GM21381 (cell line): Measurements from ENCODE around the gene KCNJ6.

Experiments
- ATAC-seq: cut with Tn5 transposase; IDR thresholded peaks from one replicate; pipeline ENCODE4 v1.9.1; 2021; ENCODE audit warnings: mild to moderate bottlenecking, moderate library complexity; ENCODE audit not compliant: unreplicated experiment

The KCNJ6 gene

GRCh38 chr21:37827913-37828312 is 88.3 kb downstream of the KCNJ6 start:
- no peak for ATAC-seq

DNA sequence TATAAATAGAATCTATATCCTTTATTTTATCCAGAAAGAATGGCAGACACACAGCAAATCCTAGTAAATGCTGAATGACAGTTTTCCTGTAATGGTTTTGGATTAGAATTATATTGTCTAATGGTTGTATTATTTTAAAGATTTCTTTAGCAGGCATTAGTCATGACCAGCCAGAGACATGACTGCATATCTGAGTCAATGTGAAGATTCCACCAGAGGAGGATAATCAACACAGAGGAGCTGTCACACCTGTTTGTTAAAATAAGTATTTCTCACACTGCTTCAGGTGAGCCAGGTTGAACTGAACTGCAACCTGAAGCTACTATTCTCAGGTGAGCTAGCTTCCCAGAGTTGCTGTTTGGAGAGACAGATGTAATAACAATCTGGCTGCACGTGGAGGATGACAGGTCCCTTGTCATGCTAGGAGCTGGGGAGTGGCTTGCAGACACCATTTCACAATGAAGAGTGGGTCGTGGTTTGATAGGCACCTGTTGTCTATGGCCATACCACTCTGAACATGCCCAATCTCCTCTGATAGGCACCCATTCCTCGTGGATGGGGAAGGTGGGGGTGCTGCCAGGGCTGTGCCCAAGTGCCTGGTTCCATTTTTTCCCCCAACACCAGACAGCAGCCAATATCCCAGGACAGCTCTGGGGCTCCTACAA is 94.3 kb downstream of the KCNJ6 start:
- no peak for ATAC-seq

- no peak for ATAC-seq
These were observed 95.2 kb downstream of the KCNJ6 start for GRCh38 chr21:37821092-37821491.

DNA sequence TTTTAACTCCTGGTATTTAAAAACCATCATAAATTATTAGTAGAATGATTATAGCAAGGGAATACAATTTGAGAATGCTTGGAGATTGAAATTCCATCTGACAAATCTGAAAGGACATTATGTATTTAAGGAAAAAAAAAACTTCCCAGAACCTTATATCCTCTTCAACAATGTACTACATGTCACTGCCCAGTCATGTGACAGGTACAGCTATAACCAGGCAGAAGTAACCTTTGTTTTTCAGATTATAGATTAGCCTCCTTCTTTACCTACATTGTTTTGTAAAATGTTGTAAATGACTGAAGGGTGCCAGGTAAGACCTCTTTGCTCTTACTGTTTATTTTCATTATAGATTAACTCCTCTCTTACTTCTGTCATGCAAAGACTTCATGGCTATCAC is 96.9 kb downstream of the KCNJ6 start:
- ATAC-seq, result no peak

DNA sequence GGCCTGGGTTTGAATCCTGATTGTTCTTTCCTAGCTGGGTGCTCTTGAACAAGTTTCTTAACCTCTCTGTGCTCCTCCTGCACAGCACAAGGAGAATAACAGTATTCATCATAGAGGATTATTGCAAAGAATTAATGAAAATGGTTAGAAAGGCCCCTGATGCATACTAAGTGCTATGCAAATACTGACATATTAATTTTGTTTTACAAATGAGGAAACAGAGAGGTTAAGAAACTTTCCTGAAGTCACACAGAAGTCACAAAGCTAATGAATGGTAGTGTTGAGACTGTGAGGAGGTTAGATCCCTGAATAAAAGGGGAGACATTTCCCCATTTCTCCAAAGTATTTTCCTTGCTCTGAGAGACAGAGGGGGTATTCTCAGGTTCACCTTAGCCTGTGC is 99.0 kb downstream of the KCNJ6 start:
- no peak for ATAC-seq

- no peak for ATAC-seq
These were observed 100.4 kb downstream of the KCNJ6 start for GRCh38 chr21:37815893-37816292.

- no peak for ATAC-seq
These were observed 104.5 kb downstream of the KCNJ6 start for GRCh38 chr21:37811711-37812110.

DNA sequence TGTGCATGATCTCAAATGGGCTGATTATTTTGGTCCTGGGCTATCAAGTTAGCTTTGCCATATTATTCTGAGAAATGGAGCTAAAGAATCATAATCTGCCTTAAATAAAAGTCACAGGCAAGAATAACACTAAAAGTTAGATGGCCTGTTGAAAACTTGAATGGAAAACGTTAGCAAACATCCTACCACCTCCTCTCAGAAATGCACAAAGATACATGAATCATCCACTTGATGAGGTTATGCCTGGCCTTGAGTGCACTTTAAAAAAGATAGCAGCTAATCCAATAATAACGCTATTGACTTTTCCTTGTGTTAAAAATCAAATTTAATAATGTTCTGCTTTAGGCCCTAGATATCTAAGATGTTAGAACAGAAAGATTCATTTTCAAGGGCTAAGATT is 108.0 kb downstream of the KCNJ6 start:
- no peak for ATAC-seq

DNA sequence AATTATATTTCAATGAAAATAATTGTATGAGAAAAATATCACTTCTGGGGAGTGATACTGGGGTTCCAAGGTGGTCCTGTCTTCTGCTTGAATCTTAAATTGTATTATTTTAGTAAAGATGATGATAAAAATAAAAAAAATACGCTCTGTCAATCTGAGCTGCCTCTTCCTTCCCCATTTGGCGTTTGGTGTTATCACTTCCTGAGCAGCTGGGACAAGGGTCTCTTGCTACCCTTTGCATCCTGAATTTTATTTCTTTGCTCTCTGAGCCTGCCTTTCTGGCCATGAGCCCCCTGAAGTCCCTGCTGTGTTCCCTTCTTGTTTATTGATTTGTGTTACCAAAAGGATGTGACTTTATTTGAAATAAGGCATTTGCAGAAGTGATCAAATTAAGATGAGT is 111.0 kb downstream of the KCNJ6 start:
- ATAC-seq, result no peak

GRCh38 chr21:37804001-37804400 is 112.3 kb downstream of the KCNJ6 start:
- no peak for ATAC-seq

DNA sequence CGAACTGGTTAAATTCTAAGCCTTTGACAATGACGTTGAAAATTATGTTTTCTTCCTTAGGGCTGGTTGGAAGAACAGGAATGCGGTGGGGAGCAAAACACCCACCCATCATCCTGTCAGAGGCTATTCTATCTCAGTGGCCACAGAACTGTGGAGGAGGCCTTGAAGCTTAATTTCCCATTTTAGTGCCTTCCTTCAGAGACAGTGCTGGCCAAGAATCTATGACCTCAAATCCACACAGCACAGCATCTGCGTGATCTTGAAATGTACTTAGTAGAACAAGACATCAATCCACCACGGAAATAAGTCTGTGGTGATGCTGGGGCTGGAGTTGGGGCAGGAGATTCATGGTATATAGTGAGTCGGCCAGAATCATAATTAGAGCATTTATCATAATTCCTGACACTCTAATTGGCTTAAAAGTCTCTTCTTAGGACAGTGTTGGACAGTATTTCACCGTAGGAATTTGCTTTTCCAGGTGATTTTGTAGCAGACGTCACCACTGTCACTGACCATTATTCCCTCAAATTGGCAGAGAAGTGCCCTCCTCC is 113.1 kb downstream of the KCNJ6 start:
- ATAC-seq, result no peak

DNA sequence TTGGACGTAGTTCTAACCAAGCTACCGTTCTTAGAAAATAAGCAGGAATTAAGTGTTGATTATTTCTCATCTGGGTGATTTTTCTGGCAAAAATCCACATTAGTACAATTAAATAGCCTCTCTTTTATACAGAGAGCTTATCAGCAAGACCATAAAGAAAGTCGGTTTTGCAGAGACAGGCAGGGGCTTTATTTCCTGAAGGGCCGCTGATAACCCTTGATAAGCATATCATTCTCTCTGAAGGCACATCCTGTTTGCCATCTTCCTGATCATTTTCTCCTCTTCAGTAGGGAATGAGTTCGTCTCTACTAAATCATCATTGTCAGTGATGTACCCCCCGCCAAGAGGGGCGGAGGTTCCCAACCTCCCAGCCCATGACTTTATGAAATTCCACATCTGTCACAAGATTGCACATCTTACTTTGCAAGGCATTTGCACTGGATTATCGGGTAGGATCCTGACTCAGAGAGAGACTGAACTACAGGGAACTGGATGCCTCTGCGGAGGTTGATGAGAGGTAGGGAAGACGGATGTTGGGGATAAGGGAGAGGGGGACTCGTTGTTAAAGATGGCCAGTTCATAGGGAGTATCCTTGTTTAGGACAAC is 115.7 kb downstream of the KCNJ6 start:
- ATAC-seq, result no peak

GRCh38 chr21:37800057-37800455 is 116.2 kb downstream of the KCNJ6 start:
- ATAC-seq, result no peak

DNA sequence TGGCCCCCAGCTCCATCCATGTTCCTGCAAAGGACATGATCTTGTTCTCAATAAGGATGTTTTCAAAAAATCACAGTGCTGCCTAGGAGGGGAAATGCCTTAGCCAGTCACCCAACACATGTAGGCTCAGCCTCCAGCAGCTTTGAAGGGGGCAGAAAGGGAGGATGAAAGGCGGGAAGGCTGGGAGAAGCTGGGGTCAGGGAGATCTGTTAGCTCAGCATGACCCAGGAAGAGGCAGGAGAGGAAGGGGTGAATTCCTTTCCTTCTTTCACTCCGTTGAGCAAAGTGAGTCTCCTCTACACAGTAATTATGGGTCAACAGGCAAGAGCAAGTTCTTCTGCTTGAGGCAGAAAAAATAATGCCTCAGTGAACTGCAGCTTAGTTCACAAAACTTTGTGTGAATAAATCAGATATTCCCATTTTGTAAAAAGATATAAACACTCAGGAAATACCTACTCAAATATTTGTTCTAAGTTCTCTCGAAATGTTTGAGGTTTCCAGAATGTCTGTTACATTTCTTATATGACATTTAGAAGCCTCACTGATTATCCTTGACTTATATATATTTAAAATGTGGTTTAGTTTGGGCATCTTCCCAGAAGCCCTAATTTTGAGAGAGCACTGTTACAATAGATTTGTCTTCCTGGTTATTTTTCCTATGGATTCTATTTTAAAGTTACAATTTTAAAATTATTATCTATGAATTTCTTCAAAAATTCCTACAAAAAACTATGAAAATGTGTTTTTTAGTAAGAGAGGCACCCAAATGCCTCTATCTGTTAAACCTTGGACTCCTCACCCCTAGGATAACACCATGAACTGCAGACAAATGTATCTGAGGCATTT is 116.8 kb downstream of the KCNJ6 start:
- no peak for ATAC-seq

DNA sequence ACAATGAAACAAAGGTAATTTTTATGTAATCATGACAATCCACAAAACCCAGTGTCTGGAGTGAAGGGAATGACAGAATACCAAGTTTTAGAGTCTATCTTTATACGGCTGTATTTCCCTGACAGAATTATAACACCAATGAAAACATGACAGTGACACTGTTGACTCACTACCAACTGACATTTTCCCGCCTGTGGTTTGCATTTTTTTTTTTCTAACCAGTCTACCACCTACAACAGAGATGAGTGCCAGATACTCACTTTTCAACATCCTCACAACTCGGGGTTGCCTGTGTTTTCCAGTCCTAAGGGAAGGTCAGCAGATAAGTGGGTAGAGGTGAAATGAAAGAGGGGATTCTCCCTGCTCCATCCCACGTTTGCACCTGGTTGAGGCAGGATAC is 118.9 kb downstream of the KCNJ6 start:
- no peak for ATAC-seq

DNA sequence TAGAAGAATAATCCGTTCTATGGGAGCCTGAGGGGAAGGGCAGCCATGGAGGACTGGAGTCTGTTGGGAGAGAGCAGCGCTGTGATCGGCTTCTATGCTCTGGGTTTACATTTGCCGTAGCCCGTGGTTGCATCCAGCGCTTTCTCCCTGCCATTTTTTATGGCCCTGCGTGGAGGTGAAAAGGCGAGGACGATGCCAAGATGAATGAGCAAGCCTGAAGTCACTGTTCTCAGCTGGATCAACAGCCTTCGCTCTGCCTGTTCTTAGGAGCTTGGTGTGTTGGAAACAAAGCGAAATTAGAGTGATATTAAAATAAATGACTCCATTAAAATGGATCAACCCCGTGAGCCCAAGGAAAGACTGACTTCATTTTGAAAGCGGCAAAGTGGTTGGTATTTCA is 120.2 kb downstream of the KCNJ6 start:
- ATAC-seq, result no peak

- ATAC-seq, result no peak
These were observed 122.6 kb downstream of the KCNJ6 start for GRCh38 chr21:37793660-37794059.

DNA sequence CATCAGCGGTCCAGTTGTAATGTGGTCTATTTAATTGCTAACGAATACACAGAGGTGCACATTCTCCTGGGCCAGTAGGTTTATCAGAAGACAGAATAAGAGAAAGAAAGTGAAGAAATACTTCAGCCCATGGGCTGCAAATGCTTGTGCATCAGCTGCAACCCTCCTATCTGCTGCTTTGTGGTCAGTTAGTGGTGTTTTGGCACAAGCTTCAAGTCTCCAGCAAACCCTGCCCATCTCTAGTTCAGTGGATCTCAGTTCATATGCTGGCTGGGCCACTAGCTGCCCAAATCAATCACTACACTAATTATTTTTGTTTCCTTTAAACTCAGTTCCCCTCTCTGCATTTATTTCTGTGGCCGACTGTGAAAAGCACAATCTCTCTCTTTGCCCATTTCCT is 124.2 kb downstream of the KCNJ6 start:
- no peak for ATAC-seq

DNA sequence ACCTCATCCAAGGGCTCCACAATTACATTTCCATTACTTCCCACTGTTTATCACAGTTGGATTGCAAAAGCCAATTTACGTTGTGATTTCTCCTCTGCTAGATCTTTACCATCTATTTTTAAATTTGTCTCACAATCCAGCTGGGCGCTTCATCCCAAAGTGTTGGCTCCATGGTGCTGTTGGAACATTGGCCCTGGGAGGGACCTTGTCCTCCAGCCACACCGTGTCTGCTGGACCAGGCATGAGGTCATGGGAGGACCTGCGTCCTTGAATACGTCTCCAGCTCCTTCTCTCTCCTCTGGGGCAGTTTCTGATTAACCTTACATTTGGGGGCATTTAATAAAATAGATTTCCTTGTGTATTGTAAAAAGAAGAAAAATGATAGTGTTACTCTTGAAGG is 125.4 kb downstream of the KCNJ6 start:
- no peak for ATAC-seq

DNA sequence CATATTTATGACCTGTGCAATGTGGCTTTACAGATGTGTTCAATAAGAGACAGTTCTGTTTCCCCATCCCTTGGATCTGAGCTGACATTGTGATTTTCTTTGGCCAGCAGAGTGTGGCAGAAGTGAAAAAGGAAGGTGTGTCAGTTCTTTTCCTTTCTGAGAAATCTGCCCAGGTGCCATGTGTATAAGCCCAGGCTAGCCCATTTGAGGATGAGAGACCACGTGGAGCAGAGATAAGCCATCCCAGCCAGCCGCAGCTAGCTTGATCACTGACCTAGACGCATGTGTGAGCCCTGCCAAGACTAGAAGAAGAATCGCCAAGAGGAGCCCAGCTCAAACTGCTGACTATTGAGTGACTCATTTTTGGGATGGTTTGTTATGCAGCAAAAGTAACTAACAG is 127.8 kb downstream of the KCNJ6 start:
- no peak for ATAC-seq

- ATAC-seq, result no peak
These were observed 128.8 kb downstream of the KCNJ6 start for GRCh38 chr21:37787456-37787855.
